Stimulated activated CD4-positive, alpha-beta T cell treated with anti-CD3 and anti-CD28 coated beads, Interleukin-1b, Interleukin-23, amount 100 ng/mL, for 48 hours (primary cell): ENCODE results near the gene TAF7.
"Not testable (repeated sequence)": the region's sequence is repeated elsewhere in the genome, so short reads cannot be mapped to it uniquely, and the experiment has no call there.

Source experiments
- DNase-seq: peaks from one replicate; pipeline ENCODE4 v3.0.0-alpha.2; 2020

TAF7 gene

GRCh38 chr5:141338538-141339306, 18.1 kb upstream of the TAF7 start, which contains the start of gene PCDHGA2:
Gene PCDHGA2 (plus strand): TSS chr5:141338760.
- DNase-seq: no peak

- DNase-seq: not testable (repeated sequence)
Measured at GRCh38 chr5:141332571-141332970, 12.0 kb upstream of the TAF7 start.

- no peak for DNase-seq
Measured at GRCh38 chr5:141330299-141331080, 9.9 kb upstream of the TAF7 start, which contains the start of gene PCDHGA1. Gene PCDHGA1 (plus strand): TSS chr5:141330514.

GRCh38 chr5:141328231-141328630, 7.6 kb upstream of the TAF7 start:
- DNase-seq: no peak

GRCh38 chr5:141326088-141326854, 5.7 kb upstream of the TAF7 start:
- peak; percentile 71 for DNase-seq

GRCh38 chr5:141322261-141322660, 1.7 kb upstream of the TAF7 start:
- DNase-seq: no peak

GRCh38 chr5:141319699-141320098, 885 bp downstream of the TAF7 start:
- DNase-seq: no peak

GRCh38 chr5:141319202-141319601, 1.4 kb downstream of the TAF7 start:
- no peak for DNase-seq

- DNase-seq: not testable (repeated sequence)
Measured at GRCh38 chr5:141316963-141317362, 3.6 kb downstream of the TAF7 start.

- DNase-seq: no peak
Measured at GRCh38 chr5:141313711-141314110, 6.9 kb downstream of the TAF7 start.

- DNase-seq: no peak
Measured at GRCh38 chr5:141306630-141307029, 14.0 kb downstream of the TAF7 start.

GRCh38 chr5:141303756-141304155, 16.8 kb downstream of the TAF7 start, which contains the start of gene SLC25A2:
Gene SLC25A2 (minus strand): TSS chr5:141304049. CDS start chr5:141303865, 184 bp downstream.
- DNase-seq: no peak

- DNase-seq: no peak
Measured at GRCh38 chr5:141298376-141298775, 22.2 kb downstream of the TAF7 start.

GRCh38 chr5:141272906-141273305, 47.7 kb downstream of the TAF7 start:
- no peak for DNase-seq

- no peak for DNase-seq
Measured at GRCh38 chr5:141269195-141269594, 51.4 kb downstream of the TAF7 start.
